ENCODE data around the gene ABCB9. TPM values are rescaled to one million over a fixed set of nuclear protein-coding genes. Genes with fewer than 3 reads are reported as not detected.

Gene ABCB9
- total and polyA plus RNA-seq, 2 experiments from 2014 or later: 3.9 to 5.5 TPM

DNA sequence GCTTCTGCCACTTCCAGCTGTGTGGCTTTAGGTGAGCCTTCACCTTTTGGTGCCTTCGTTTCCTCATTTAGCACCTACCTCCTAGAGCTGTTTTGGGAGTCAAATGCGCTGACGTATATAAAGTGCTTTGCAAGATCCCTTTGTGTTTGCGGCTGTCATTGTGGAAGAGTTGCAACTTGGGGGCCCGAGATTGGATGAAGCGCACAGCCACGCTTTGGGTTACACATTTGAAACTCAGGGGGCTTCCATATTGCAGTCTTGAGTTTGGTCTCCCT is 13.6 kb upstream of the ABCB9 start:
- H3K27me3 ChIP-seq: no peaks in the 10 kb centered on the region
- peak overlapping the region; percentile 97 for H3K4me2 ChIP-seq
- H3K27ac ChIP-seq: peak overlapping the region; percentile 91
- no peaks in the 10 kb centered on the region for H4K20me1 ChIP-seq (ENCODE audit: insufficient read depth, poor library complexity, severe bottlenecking)
- TF ChIP-seq EZH2 (IDR thresholded peaks at IDR 0.05; ENCODE audit: borderline replicate concordance) (no peak), EZH2phosphoT487 (IDR thresholded peaks at IDR 0.05; ENCODE audit: low read depth, severe bottlenecking, unreplicated experiment) (no peak)
- TF ChIP-seq, protein P1, sequence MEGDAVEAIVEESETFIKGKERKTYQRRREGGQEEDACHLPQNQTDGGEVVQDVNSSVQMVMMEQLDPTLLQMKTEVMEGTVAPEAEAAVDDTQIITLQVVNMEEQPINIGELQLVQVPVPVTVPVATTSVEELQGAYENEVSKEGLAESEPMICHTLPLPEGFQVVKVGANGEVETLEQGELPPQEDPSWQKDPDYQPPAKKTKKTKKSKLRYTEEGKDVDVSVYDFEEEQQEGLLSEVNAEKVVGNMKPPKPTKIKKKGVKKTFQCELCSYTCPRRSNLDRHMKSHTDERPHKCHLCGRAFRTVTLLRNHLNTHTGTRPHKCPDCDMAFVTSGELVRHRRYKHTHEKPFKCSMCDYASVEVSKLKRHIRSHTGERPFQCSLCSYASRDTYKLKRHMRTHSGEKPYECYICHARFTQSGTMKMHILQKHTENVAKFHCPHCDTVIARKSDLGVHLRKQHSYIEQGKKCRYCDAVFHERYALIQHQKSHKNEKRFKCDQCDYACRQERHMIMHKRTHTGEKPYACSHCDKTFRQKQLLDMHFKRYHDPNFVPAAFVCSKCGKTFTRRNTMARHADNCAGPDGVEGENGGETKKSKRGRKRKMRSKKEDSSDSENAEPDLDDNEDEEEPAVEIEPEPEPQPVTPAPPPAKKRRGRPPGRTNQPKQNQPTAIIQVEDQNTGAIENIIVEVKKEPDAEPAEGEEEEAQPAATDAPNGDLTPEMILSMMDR (IDR thresholded peaks at IDR 0.05; ENCODE audit: poor library complexity): no peak
- peaks cover 70% of the 10 kb centered on the region for H3K79me2 ChIP-seq
- H3K36me3 ChIP-seq (replicated peaks; ENCODE audit: insufficient read depth, low read depth): no peaks in the 10 kb centered on the region
- no peaks in the 10 kb centered on the region for H3K9me2 ChIP-seq (replicated peaks; ENCODE audit: insufficient read depth)
- WGBS (ENCODE audit: low lambda C conversion rate, missing lambda C conversion rate): 18% methylated on average over 7 of the region's 7 CpGs
- H3K9me3 ChIP-seq (ENCODE audit: low read depth): no peaks in the 10 kb centered on the region
- DNase-seq (ENCODE audit: low spot score): no peak
- peak overlapping the region; percentile 98 for H2AFZ ChIP-seq
- peaks cover 40% of the 10 kb centered on the region for H3K4me1 ChIP-seq (ENCODE audit: insufficient read depth)
- peak overlapping the region; percentile 100 for H3K4me3 ChIP-seq

DNA sequence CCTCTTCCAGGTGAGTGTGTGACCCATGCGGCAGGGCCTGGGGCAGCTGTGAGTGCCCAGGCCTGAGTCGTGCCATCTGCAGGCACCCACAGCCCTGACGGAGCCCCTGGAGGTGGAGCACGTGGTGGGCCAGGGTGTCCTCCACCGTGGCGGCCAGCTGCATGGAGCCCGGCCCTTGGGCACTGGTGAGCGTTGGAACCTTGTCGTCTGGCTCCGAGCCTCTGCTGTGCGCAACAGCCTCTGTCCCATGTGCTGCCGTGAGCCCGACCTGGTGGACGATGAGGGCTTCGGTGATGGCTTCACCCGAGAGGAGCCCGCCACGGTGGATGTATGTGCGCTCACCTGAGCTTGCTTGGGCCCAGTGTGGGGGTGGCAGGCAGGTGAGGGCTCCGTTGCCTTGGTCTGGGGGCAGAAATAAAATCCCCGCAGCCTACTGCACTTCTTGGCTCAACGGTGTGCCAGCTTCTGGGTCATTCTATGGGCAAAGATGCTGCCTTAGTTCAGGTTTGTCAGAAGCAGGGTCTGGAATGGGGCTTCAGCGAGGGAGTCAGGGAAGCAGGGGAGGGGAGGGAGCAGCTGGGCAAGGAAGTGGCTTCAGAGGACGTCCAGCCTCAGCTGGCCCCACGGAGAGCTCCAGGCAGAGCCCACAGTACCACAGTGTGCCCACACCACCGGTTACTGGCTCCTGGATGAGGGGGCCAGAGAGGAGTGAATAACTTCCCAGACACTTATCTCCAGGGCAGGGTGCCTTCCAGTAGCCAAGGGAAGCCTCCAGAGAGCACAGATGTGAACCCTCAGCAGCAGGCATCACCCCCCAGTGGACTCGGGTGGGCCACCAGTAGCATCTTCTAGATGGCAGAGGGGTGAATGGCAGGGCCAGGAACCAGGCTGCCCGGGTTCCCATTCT is 13.0 kb upstream of the ABCB9 start:
- no peak for DNase-seq (ENCODE audit: low spot score)
- 84% methylated on average over 28 of the region's 28 CpGs for WGBS (ENCODE audit: low lambda C conversion rate, missing lambda C conversion rate)
- H3K4me3 ChIP-seq: peak overlapping the region; percentile 100

DNA sequence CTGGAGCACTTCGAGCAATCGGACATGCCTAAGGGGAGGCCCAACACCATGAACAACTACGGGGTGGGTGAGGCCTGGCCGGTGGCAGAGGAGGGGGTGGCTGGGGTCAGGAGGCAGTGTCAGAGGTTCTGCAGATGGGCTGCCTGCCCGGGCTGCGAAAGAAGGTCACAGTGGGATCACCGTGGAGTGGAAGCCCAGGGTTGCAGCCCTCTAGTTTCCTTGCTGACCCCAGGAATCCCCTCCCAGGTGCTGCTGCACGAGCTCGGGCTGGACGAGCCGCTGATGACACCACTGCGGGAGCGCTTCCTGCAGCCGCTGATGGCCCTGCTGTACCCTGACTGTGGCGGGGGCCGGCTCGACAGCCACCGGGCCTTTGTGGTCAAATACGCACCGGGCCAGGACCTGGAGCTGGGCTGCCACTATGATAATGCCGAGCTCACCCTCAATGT is 12.3 kb upstream of the ABCB9 start:
- H4K20me1 ChIP-seq (ENCODE audit: insufficient read depth, poor library complexity, severe bottlenecking): no peaks in the 10 kb centered on the region
- 95% methylated on average over 19 of the region's 21 CpGs for WGBS (ENCODE audit: low lambda C conversion rate, missing lambda C conversion rate)
- peaks cover 32% of the 10 kb centered on the region for H3K4me1 ChIP-seq (ENCODE audit: insufficient read depth)
- no peaks in the 10 kb centered on the region for H3K9me3 ChIP-seq (ENCODE audit: low read depth)
- H3K79me2 ChIP-seq: peaks cover 70% of the 10 kb centered on the region
- no peaks in the 10 kb centered on the region for H3K36me3 ChIP-seq (replicated peaks; ENCODE audit: insufficient read depth, low read depth)
- no peaks in the 10 kb centered on the region for H3K9me2 ChIP-seq (replicated peaks; ENCODE audit: insufficient read depth)
- no peak overlapping the region for H3K4me3 ChIP-seq
- no peaks in the 10 kb centered on the region for H3K27me3 ChIP-seq
- no peak overlapping the region for H2AFZ ChIP-seq
- TF ChIP-seq EZH2phosphoT487 (IDR thresholded peaks at IDR 0.05; ENCODE audit: low read depth, severe bottlenecking, unreplicated experiment) (no peak), EZH2 (IDR thresholded peaks at IDR 0.05; ENCODE audit: borderline replicate concordance) (no peak)
- TF ChIP-seq, protein P1 (IDR thresholded peaks at IDR 0.05; ENCODE audit: poor library complexity): no peak
- peak overlapping the region; percentile 97 for H3K4me2 ChIP-seq
- no peak for DNase-seq (ENCODE audit: low spot score)
- H3K27ac ChIP-seq: no peak overlapping the region

More for the DNA sequence above, 13.0 kb upstream of the ABCB9 start:
- H3K36me3 ChIP-seq (replicated peaks; ENCODE audit: insufficient read depth, low read depth): no peaks in the 10 kb centered on the region
- H3K27me3 ChIP-seq: no peaks in the 10 kb centered on the region
- TF ChIP-seq EZH2phosphoT487 (IDR thresholded peaks at IDR 0.05; ENCODE audit: low read depth, severe bottlenecking, unreplicated experiment) (no peak), EZH2 (IDR thresholded peaks at IDR 0.05; ENCODE audit: borderline replicate concordance) (no peak)
- TF ChIP-seq, protein P1 (IDR thresholded peaks at IDR 0.05; ENCODE audit: poor library complexity): no peak
- H3K27ac ChIP-seq: peak overlapping the region; percentile 91
- peaks cover 70% of the 10 kb centered on the region for H3K79me2 ChIP-seq
- no peaks in the 10 kb centered on the region for H4K20me1 ChIP-seq (ENCODE audit: insufficient read depth, poor library complexity, severe bottlenecking)
- H3K9me3 ChIP-seq (ENCODE audit: low read depth): no peaks in the 10 kb centered on the region
- no peaks in the 10 kb centered on the region for H3K9me2 ChIP-seq (replicated peaks; ENCODE audit: insufficient read depth)
- H2AFZ ChIP-seq: peak overlapping the region; percentile 98
- peak overlapping the region; percentile 97 for H3K4me2 ChIP-seq
- peaks cover 34% of the 10 kb centered on the region for H3K4me1 ChIP-seq (ENCODE audit: insufficient read depth)
